Subcutaneous adipose tissue (tissue), 4 donors: ENCODE measurements around the gene CENPO. TPM values are rescaled to one million over a fixed set of nuclear protein-coding genes. Genes with fewer than 3 reads are reported as not detected.

Experiments
- CTCF ChIP-seq: fragments of 450-650 bp; IDR thresholded peaks from one replicate; pipeline ENCODE4 v1.5.1; 2016; ENCODE audit warnings: low read depth, mild to moderate bottlenecking, control low read depth, antibody characterized with exemption, moderate library complexity
- total RNA-seq, 4 donors: library from RNA; depleted of rRNA; stranded (reverse); fragments of >200 nt; gene quantifications; one replicate each; pipeline ENCODE4 v1.1.0, GENCODE V29; 2016

The CENPO gene
- total RNA-seq, 4 donors from 2014 or later: 3.1 to 6.3 (median 4.7) TPM

- TF ChIP-seq CTCF: no peak
These were observed 49.1 kb downstream of the CENPO start for GRCh38 chr2:24842081-24843050.

- TF ChIP-seq CTCF: no peak
These were observed 50.2 kb downstream of the CENPO start for GRCh38 chr2:24843330-24843860.

- no peak for TF ChIP-seq CTCF
These were observed 50.9 kb downstream of the CENPO start for GRCh38 chr2:24844023-24844685.

GRCh38 chr2:24845691-24846090 is 52.5 kb downstream of the CENPO start:
- TF ChIP-seq CTCF: no peak

- TF ChIP-seq CTCF: no peak
These were observed 57.7 kb downstream of the CENPO start for GRCh38 chr2:24850944-24851343.

- no peak for TF ChIP-seq CTCF
These were observed 58.8 kb downstream of the CENPO start for GRCh38 chr2:24852026-24852425.

- TF ChIP-seq CTCF: no peak
These were observed 59.3 kb downstream of the CENPO start for GRCh38 chr2:24852431-24853020.
